AG09309 (cell line): ENCODE results near the gene OSGEP.
"Not testable (repeated sequence)": the region's sequence is repeated elsewhere in the genome, so short reads cannot be mapped to it uniquely, and the experiment has no call there.

Experiments
- DNase-seq: peaks from one replicate; pipeline ENCODE4 v3.0.0-alpha.2; 2010; ENCODE audit warnings: low read depth
- H3K4me3 ChIP-seq: 2 replicates; pipeline ENCODE4 v1.5.1; 2011; ENCODE audit warnings: mild to moderate bottlenecking, low read depth, low read length, moderate library complexity; ENCODE audit not compliant: control insufficient read depth
- CTCF ChIP-seq: IDR thresholded peaks from 2 replicates; pipeline ENCODE4 v1.5.1; 2011; ENCODE audit warnings: mild to moderate bottlenecking, low read depth, low read length, inconsistent platforms; ENCODE audit not compliant: insufficient read depth, control insufficient read depth; ENCODE audit errors: missing control alignments

The OSGEP gene

DNA sequence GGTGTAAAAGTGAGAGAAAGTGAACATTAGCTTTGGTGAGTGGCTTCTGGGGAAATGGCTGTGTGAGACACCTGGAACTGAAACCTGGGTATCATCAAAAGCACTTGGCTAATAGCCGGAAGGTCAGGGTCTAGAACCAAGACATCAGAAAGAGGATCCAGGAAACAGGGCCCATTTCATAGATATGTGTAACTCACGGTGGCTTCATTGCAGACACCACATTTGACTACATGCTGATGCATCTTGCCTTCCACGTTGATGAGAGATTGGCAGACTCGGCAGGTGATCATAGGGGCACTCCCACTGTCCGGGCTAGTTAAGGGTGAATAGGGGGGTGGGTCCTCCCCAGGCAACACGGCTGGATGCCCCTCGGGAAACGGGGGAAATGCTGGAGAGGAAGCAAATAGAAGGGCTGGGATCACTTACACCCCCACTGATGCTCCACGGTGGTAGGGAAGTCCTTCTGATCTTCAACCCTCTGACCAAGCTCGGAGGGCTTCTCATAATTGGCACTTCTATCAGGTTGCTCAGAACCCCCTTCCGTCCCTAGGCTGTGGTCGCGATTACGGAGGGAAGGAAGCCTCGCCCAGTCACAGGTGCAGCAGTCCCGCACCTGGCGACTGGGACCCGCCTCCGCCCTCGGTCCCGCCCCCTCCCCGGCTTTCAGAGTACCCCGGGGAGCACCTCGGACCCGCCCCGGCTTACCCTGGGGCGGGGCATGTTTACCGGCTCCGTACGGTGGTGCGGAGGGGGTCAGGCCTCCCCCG, 6.0 kb upstream of the OSGEP start:
- TF ChIP-seq CTCF: no peak
- H3K4me3 ChIP-seq: peak overlapping the region; percentile 59
- DNase-seq: no peak

- TF ChIP-seq CTCF: no peak
- no peak for DNase-seq
- no peak overlapping the region for H3K4me3 ChIP-seq
These were observed 3.6 kb upstream of the OSGEP start for GRCh38 chr14:20458031-20458789.

DNA sequence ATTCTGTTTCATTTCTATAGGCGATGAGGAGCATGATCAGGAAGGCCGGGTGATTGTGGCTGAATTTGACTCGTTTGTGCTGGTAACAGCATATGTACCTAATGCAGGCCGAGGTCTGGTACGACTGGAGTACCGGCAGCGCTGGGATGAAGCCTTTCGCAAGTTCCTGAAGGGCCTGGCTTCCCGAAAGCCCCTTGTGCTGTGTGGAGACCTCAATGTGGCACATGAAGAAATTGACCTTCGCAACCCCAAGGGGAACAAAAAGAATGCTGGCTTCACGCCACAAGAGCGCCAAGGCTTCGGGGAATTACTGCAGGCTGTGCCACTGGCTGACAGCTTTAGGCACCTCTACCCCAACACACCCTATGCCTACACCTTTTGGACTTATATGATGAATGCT, 2.4 kb upstream of the OSGEP start:
- no peak for DNase-seq
- H3K4me3 ChIP-seq: no peak overlapping the region
- no peak for TF ChIP-seq CTCF

DNA sequence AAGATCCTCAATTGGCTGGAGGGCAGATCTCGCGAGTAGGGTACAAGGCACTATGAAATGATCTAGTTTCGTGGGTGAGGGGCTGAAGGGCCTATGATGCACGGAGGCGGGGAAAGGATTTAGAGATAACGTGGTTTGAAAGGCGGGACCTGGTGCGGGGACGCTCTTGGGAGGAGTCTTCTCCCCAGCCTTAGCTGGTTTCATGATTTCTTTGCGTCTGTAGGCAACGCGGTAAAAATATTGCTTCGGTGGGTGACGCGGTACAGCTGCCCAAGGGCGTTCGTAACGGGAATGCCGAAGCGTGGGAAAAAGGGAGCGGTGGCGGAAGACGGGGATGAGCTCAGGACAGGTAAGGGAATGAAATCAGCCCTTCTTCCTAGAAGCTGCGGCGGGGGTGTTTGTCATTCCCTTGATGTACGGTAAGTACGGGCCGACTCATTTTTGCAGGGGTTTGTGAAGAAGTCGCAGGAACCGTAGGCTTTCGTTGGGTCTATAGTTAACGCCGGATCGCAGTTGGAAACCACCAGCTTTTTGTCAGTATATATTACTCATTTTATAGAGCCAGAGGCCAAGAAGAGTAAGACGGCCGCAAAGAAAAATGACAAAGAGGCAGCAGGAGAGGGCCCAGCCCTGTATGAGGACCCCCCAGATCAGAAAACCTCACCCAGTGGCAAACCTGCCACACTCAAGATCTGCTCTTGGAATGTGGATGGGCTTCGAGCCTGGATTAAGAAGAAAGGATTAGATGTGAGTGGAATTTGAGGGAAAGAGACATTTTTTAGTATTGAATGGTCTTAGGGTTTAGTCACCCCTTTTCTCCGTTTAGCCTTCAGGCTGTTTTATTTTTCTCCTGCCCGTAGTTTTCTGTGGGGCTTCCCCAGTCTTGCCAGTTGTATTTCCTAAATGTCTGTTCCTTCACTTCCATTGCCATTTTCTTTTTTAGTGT, 1.0 kb upstream of the OSGEP start:
- no peak for TF ChIP-seq CTCF
- H3K4me3 ChIP-seq: peak overlapping the region; percentile 88
- DNase-seq: peak; percentile 66

- DNase-seq, H3K4me3 ChIP-seq: not testable (repeated sequence)
These were observed 1.8 kb downstream of the OSGEP start for GRCh38 chr14:20452831-20453230.

DNA sequence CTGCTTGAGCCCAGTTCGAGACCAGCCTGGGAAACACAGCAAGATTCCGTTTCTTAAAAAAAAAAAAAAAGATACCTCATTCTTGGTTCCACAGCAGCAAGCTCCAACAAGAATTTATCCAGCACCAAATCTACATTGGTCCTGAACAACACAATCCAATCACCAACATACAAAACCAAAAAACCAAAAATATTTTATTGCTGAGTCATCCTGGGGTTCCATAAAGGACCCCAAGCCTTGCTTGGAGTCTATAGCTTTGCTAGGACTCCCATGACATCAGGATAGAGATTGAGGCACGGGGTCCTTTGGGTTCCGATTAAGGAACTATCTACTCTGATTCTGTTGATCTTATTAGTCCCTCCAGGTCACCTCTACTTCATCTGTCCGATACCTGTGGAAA, 7.7 kb downstream of the OSGEP start:
- H3K4me3 ChIP-seq: no peak overlapping the region
- no peak for TF ChIP-seq CTCF
- DNase-seq: no peak

DNA sequence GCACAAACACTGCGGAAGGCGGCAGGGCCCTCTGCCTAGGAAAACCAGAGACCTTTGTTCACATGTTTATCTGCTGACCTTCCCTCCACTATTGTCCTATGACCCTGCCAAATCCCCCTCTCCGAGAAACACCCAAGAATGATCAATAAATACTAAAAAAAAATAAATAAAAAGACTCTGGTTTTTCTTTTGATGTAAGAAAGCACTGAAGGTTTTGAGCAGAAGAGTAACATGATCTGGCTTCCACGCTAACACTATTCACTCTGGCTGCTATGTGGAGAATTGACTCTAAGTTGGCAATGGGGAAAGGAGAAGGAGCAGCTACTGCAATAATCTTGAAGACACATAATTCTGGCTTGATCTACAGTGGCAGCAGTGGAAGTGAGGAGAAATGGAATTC, 11.0 kb downstream of the OSGEP start:
- H3K4me3 ChIP-seq, DNase-seq: not testable (repeated sequence)
